ENCODE measurements around the gene MAPK12. TPM values are rescaled to one million over a fixed set of nuclear protein-coding genes. Genes with fewer than 3 reads are reported as not detected.
A peak's percentile ranks its signal among the peaks of the same experiment; 100 is the strongest.

Gene MAPK12
- 11.3 TPM for polyA plus RNA-seq (2012; ENCODE audit: low read depth, missing spikeins)

GRCh38 chr22:50261615-50262459 lies at the start of gene MAPK12:
TSS of gene MAPK12 (minus strand) at chr22:50261683. CDS start at chr22:50261509, 174 bp downstream.
- no peak for TF ChIP-seq SPI1 (IDR thresholded peaks at IDR 0.05; ENCODE audit: low read depth, low read length)
- TF ChIP-seq PAX5 (IDR thresholded peaks at IDR 0.05; ENCODE audit: insufficient read depth, low read length, severe bottlenecking), result no peak
- TF ChIP-seq TAF1 (IDR thresholded peaks at IDR 0.05; ENCODE audit: low read depth, low read length), result no peak
- no peak for TF ChIP-seq POLR2AphosphoS5 (IDR thresholded peaks at IDR 0.05; ENCODE audit: low read depth, low read length)
- no peak for TF ChIP-seq POLR2A (IDR thresholded peaks at IDR 0.05; ENCODE audit: low read depth, low read length)
- no peak for TF ChIP-seq POU2F2 (IDR thresholded peaks at IDR 0.05; ENCODE audit: low read depth, low read length)
- DNase-seq (ENCODE audit: insufficient read length, low spot score) (peak; percentile 93), FAIRE-seq (no peak)

GRCh38 chr22:50310949-50311444 lies 49.5 kb upstream of the MAPK12 start:
- FAIRE-seq (no peak), DNase-seq (ENCODE audit: insufficient read length, low spot score) (no peak)
- TF ChIP-seq SPI1 (IDR thresholded peaks at IDR 0.05; ENCODE audit: low read depth, low read length) (no peak), POLR2A (IDR thresholded peaks at IDR 0.05; ENCODE audit: low read depth, low read length) (no peak), TAF1 (IDR thresholded peaks at IDR 0.05; ENCODE audit: low read depth, low read length) (no peak), POU2F2 (IDR thresholded peaks at IDR 0.05; ENCODE audit: low read depth, low read length) (no peak), POLR2AphosphoS5 (IDR thresholded peaks at IDR 0.05; ENCODE audit: low read depth, low read length) (no peak), PAX5 (IDR thresholded peaks at IDR 0.05; ENCODE audit: insufficient read depth, low read length, severe bottlenecking) (no peak)

GRCh38 chr22:50310031-50310722 lies 48.7 kb upstream of the MAPK12 start:
- DNase-seq (ENCODE audit: insufficient read length, low spot score), result no peak
- FAIRE-seq, result no peak
- no peak for TF ChIP-seq TAF1 (IDR thresholded peaks at IDR 0.05; ENCODE audit: low read depth, low read length)
- no peak for TF ChIP-seq POU2F2 (IDR thresholded peaks at IDR 0.05; ENCODE audit: low read depth, low read length)
- TF ChIP-seq PAX5 (IDR thresholded peaks at IDR 0.05; ENCODE audit: insufficient read depth, low read length, severe bottlenecking), result no peak
- no peak for TF ChIP-seq SPI1 (IDR thresholded peaks at IDR 0.05; ENCODE audit: low read depth, low read length)
- no peak for TF ChIP-seq POLR2A (IDR thresholded peaks at IDR 0.05; ENCODE audit: low read depth, low read length)

DNA sequence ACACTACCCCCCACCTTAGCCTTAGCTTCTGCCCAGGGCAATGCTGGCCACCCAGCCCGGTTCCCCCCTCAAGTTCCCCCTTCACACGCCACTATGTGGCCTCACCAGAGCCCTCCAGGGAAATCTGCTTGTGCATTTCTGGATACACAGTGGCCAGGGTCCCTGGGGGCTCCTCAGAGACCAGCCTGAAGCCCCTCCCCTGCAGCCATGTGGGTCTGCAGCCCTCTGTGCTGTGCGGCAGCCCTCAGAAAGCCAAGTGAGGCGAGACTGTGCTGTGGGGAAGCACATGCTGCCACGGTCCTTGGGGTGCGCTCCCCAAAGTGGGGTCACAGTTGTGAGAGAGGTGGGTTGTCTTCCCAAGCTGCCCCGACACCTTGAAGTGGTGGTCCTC lies 48.1 kb upstream of the MAPK12 start:
- DNase-seq (ENCODE audit: insufficient read length, low spot score), result no peak
- FAIRE-seq, result no peak
- TF ChIP-seq TAF1 (IDR thresholded peaks at IDR 0.05; ENCODE audit: low read depth, low read length), result no peak
- TF ChIP-seq POLR2AphosphoS5 (IDR thresholded peaks at IDR 0.05; ENCODE audit: low read depth, low read length), result no peak
- TF ChIP-seq PAX5 (IDR thresholded peaks at IDR 0.05; ENCODE audit: insufficient read depth, low read length, severe bottlenecking), result no peak
- no peak for TF ChIP-seq POU2F2 (IDR thresholded peaks at IDR 0.05; ENCODE audit: low read depth, low read length)
- TF ChIP-seq SPI1 (IDR thresholded peaks at IDR 0.05; ENCODE audit: low read depth, low read length), result no peak
- no peak for TF ChIP-seq POLR2A (IDR thresholded peaks at IDR 0.05; ENCODE audit: low read depth, low read length)

GRCh38 chr22:50308986-50309600 lies 47.6 kb upstream of the MAPK12 start:
- FAIRE-seq (no peak), DNase-seq (ENCODE audit: insufficient read length, low spot score) (no peak)
- no peak for TF ChIP-seq PAX5 (IDR thresholded peaks at IDR 0.05; ENCODE audit: insufficient read depth, low read length, severe bottlenecking)
- TF ChIP-seq TAF1 (IDR thresholded peaks at IDR 0.05; ENCODE audit: low read depth, low read length), result no peak
- no peak for TF ChIP-seq SPI1 (IDR thresholded peaks at IDR 0.05; ENCODE audit: low read depth, low read length)
- TF ChIP-seq POLR2A (IDR thresholded peaks at IDR 0.05; ENCODE audit: low read depth, low read length), result no peak
- TF ChIP-seq POLR2AphosphoS5 (IDR thresholded peaks at IDR 0.05; ENCODE audit: low read depth, low read length), result no peak
- TF ChIP-seq POU2F2 (IDR thresholded peaks at IDR 0.05; ENCODE audit: low read depth, low read length), result no peak

- DNase-seq (ENCODE audit: insufficient read length, low spot score), result no peak
- peak; percentile 75 for FAIRE-seq
- TF ChIP-seq POLR2A (IDR thresholded peaks at IDR 0.05; ENCODE audit: low read depth, low read length) (no peak), POLR2AphosphoS5 (IDR thresholded peaks at IDR 0.05; ENCODE audit: low read depth, low read length) (no peak), POU2F2 (IDR thresholded peaks at IDR 0.05; ENCODE audit: low read depth, low read length) (no peak), TAF1 (IDR thresholded peaks at IDR 0.05; ENCODE audit: low read depth, low read length) (no peak), SPI1 (IDR thresholded peaks at IDR 0.05; ENCODE audit: low read depth, low read length) (no peak)
These were observed 47.1 kb upstream of the MAPK12 start for GRCh38 chr22:50308597-50308935.

- FAIRE-seq (no peak), DNase-seq (ENCODE audit: insufficient read length, low spot score) (no peak)
- no peak for TF ChIP-seq POU2F2 (IDR thresholded peaks at IDR 0.05; ENCODE audit: low read depth, low read length)
These were observed 46.6 kb upstream of the MAPK12 start for GRCh38 chr22:50307890-50308596.

DNA sequence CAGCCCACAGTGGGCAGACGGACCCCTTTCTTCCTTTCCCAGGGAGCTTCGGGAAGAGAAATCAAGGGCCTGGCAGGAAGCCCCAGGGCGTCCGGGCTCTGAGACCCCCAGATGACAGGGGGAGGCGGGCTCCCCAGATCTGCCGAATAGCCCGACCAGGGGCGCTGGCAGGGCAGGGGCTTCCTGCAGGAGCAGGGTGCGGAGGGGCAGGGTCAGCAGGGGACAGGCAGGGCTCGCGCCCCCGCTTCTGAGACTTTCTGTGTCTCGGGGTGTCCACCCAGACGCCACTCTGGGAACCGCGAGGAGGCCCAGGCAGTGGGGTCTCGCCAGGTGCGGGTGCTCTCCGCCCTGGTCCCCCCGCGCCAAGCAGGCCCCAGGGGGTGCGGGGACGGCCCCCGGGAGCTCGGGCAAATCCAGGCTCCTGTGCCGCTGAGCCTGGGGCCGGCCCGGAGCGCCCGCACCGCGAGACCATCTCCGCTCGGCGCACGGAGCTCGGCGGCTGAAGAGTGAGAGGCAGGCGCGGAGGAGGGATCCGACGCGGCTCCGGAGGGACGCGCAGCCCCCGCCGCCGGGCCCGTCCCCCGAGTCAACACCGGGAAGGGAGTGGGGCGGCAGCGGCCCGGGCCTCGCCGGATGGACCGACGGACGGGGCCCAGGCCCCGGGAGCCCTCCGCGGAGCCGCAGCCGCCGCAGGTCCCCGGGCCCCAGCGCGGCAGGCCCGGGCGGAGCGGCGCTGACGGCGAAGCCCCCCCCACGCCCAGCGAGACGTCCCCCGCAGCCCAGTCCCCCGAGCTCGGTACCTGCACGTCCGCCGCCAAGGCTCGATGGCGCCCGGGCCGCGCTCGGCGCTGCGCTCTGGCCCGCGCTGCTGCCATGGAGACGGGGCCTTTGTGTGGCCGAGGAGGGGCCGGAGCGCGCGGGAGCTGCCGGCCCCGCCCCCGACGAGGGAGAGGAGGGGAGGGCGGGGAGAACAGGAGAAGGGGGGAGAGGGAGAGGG lies 45.6 kb upstream of the MAPK12 start, which contains the start of gene PLXNB2:
PLXNB2 (minus strand) TSS at position 894 of the 997 bp plus-strand sequence. CDS start 17,062 bp downstream, outside the sequence.
- peak; percentile 95 for FAIRE-seq
- peak; percentile 84 for DNase-seq (ENCODE audit: insufficient read length, low spot score)

More for the DNA sequence above, 45.6 kb upstream of the MAPK12 start, which contains the start of gene PLXNB2:
- 0 out of 2 replicates have a peak, but pooled peaks have one; percentile 34 for TF ChIP-seq TAF1 (IDR thresholded peaks at IDR 0.05; ENCODE audit: low read depth, low read length)
- no peak for TF ChIP-seq POU2F2 (IDR thresholded peaks at IDR 0.05; ENCODE audit: low read depth, low read length)
- no peak for TF ChIP-seq PAX5 (IDR thresholded peaks at IDR 0.05; ENCODE audit: insufficient read depth, low read length, severe bottlenecking)
- TF ChIP-seq SPI1 (IDR thresholded peaks at IDR 0.05; ENCODE audit: low read depth, low read length), result no peak
- TF ChIP-seq POLR2A (IDR thresholded peaks at IDR 0.05; ENCODE audit: low read depth, low read length), result peak; percentile 27; the same call in 1 of the 2 replicates
- TF ChIP-seq POLR2AphosphoS5 (IDR thresholded peaks at IDR 0.05; ENCODE audit: low read depth, low read length), result no peak
